Stimulated activated CD8-positive, alpha-beta memory T cell treated with anti-CD3 and anti-CD28 coated beads, Interleukin-12 subunit alpha, Interleukin-12 subunit beta, amount 100 ng/mL, for 4 hours (primary cell): ENCODE results near the gene REPS2.

Experiments used
- DNase-seq: peaks from one replicate; pipeline ENCODE4 v3.0.0-alpha.2; 2020; ENCODE audit warnings: low read depth

REPS2 gene

DNA sequence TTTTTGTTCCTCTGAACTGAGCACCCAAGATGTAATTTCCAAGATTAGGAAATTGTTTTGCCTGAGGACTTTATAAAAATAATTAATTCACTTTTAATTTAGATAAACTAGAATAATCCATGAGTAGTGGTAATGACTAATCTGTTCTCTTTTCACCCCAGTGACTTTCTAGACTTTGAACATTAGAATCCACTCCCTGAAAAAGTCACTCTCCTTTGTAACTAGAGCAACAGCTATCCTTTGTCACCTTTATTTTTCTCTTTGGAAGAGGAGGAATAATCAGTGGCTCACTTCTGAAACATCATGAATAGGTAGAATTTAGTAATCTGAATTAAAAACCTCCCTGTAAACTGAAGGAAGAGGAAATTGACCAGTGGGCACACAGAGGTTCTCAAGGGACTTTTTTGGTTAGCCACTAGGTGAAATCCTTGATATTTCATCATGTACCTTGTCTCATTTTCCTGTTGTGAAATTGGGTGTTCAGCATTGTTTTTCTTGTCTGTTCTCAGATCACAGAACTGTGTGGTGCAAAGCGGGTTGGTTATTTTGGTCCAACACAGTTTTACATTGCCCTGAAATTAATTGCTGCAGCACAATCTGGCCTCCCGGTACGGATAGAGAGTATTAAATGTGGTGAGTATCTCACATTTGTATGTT is 59.4 kb downstream of the REPS2 start:
- no peak for DNase-seq

DNA sequence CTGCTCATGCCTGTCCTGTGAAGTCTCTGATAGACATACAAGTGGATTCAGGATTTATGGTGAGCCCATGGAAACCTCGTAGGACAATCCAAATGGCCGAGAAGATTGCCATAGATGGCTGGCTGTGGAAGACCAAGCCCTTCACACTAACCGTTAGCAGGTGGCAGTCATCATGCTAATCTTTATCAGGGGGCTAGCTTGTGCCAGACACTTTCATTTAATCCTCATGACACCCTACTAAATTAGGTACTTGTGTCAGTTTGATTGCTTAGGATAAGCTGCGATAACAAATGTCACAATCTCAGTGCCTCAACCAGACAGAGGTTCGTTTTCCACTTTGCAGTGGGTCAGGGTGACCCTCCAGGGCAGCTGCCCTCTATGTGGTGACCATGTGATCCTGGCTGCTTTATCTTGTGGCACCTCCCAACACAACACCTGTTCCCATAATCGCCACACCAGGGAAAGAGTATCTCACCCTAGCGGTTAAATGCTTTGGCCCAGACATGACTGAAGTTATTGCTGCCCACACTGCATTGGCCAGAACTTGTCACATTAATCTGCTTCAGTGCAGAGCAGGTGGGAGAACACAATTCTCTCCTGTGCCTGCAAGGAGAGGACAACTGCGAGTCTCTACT is 60.8 kb downstream of the REPS2 start:
- no peak for DNase-seq

DNA sequence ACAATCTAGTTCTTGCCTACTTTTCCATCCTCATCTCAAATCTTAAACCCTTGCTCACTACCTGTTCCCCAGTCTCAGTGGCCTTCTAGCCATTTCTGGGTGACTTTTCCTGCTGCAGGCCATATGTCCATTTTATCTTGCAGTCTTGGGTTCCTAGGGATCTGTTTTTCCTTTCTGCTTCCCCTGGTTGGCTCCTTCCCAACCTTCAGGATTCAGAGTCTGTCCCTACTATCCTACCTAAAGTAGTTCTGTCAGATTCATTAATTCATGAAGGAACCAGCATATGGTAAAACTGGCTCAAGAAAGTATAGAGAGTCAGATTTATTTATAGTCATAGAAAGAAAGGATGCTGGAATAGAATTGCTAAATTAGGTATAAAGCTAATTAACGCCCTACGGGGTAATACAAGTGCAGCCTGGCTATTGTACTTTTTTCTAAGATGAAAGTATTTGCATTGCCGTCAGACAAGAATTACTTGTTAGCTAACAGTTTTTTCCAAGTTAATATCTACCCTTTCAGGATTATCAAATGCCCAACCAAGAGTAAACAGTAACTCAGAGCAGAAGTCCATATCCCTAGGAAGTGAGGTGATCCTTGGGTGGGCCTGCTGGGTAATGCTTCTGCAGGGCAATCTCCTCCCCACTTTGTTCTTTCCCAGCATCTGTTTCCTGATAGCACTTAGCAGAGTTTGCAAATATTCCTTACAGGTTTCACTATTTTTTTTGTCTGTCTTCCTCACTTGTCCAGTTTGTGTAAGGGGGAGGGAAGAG is 63.6 kb downstream of the REPS2 start:
- DNase-seq = no peak

DNA sequence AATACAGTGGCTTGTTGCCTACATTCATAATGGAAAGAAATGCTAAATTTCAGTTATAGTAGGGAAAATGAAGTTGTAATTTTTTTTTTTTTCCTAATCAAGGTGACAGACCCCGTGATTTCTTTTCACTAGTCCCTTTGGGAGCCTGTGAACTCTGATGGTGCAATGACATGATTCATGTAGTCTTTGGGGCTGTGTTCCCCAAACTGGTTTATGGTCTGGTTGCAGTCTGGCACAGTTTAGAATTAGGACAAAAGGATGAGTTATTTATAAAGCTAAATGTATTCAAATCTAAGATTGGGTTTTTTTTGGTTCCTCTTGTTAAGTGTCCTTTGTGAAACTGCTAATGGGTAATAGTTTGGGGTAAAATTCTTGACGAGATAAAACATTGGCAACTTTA is 66.0 kb downstream of the REPS2 start:
- DNase-seq = no peak

DNA sequence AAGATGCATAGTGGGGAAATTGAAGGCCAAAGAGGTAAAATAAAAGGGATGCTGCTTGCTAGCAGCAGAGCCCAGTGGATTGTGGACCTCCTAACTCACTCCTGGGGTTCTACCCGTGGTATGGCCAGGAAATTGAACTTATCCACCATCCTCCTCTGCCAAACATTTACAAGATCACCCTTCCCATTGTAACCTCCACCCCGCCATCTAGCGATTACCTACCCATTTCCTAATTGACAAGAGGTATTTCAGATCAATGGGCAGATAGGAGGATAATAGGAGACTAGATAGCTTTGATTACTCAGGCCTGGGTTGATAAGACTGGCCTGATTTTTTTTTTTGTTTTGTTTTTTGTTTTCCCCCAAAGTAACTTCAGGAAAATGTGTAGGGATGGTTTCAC is 67.8 kb downstream of the REPS2 start:
- no peak for DNase-seq

DNA sequence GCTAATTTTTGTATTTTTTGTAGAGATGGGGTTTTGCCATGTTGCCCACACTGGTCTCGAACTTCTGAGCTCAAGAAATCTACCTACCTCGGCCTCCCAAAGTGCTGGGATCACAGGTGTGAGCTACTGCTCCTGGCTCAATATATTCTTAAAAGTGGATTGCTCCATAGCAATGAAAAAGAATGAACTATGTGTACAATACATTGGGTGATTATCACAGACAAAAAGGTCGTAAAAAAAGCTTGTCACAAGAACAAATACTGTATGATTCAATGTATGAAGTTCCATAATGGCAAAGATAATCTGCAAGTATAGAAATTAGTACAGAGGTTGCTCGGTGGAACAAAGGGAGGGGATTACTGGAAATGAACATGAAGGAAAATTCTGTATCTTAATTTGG is 70.7 kb downstream of the REPS2 start:
- no peak for DNase-seq

DNA sequence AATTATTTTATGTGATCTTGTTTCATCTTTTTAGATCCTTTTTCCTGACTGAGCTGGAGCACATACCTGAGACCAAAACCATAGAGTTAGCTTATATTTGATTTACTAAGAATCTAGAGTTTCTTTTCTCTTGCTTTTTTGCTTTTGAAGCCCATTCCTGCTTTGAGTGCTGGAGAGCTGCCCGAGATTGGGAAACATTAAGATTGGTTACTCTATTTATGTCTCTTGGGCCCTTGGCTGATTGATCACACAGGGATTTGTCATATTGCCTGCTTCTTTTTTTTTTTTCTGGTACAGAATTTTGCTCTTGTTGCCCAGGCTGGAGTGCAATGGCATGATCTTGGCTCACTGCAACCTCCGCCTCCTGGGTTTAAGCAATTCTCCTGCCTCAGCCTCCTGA is 73.9 kb downstream of the REPS2 start:
- DNase-seq = no peak

DNA sequence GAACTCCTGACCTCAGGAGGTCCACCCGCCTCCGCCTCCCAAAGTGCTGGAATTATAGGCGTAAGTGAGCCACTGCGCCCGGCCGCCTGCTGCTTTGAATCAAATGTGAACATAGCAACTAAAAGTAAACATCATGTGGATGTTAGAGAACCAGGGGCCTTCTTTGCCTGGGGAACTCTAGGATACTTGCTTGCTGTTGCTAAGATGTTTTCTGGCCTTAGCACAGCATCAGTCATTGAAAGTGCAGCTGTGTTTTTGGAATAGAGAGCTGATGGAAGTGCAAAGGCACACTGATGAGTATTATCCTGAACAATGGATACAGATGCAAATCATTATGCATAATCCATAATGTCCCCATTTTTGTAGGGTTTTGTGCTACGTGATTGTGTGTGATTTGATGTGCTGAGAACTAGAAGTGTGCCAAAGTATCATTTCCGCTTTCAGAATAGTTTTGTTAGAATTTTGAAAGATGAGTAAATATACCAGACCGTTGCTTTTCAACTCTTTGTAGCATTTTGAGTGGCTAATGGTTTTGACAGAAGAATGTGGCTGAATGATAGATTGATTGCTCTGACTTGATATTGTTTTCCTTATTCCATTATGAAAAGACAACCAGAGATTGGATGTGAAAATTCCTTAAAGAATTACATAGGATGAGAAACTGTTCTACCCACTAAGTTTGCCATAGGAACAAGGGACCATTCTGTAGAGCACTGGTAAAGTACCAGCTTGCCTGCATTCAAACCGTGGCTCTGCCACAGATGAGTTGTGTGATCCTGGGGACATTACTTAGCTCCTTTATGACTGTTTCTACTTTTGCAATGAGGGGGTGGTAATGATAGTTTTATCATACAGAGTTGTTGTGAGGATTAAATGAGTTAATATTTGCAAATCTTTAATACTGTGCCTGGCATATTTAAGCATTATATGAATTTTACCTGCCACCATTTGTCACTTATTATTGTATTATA is 74.7 kb downstream of the REPS2 start:
- DNase-seq = no peak

DNA sequence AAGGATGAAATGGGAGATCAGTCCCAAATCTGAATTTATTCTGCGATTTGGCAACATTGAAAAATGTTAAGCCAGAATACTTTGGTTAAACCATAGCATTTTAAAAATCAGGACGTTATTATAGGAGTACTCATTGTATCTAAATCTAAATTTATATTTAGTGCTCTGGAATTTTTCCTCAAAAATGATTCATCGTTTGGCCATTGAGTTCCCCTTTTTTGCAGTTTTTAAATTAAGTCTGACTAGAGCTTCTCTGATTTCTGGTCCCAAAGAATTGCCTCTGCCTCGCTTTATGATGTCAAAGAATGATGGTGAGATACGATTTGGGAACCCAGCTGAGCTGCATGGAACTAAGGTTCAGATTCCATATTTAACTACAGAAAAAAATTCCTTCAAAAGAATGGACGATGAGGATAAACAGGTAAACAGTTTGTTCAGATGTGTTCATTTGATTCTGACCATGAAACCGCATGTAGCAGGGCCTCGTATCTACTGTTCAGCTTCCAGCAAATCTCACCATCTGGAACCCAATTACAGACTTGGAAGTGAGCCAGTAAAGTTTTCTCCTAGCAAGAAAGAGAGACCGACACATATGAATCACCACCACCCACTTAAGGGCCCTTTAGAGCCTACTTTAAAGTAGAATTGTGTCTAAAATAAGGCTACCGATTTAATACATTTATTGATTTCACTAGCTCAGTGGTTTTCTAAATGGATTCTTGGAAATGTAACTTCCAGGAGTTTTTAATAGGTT is 75.6 kb downstream of the REPS2 start:
- DNase-seq = no peak

DNA sequence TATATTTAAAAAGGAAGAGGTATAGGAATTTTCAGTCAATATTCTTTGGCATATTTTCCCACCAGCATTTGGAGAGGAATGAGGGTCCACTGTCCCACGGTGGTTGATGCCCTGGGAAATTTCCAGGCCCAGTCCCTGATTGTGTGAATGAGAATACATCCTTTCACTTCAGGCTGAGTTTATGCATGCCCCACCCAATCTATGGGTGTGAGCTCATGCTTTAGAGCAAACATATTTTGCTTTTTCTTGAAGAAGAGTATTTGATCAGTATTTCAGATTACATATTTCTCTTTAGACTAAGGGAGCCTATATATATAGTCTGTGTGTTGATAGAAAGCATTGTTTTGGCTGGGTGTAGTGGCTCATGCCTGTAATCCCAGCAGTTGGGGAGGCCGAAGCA is 77.2 kb downstream of the REPS2 start:
- no peak for DNase-seq

DNA sequence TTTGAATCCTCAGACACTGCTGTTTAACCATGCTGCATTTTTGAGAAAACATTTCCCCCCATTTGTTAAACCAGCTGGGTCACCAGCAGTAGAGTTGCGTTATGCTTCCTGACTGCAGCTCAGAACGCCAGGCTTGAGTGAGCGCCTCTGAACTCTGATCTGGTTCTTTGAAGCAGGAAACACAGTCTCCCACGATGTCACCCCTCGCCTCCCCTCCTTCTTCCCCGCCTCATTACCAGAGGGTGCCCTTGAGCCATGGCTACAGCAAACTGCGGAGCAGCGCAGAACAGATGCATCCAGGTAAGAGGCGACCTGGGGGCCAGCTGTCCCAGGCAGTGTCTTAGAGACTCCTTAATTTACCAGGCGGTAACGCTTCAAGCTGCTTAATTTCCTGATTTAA is 78.4 kb downstream of the REPS2 start:
- DNase-seq = no peak

DNA sequence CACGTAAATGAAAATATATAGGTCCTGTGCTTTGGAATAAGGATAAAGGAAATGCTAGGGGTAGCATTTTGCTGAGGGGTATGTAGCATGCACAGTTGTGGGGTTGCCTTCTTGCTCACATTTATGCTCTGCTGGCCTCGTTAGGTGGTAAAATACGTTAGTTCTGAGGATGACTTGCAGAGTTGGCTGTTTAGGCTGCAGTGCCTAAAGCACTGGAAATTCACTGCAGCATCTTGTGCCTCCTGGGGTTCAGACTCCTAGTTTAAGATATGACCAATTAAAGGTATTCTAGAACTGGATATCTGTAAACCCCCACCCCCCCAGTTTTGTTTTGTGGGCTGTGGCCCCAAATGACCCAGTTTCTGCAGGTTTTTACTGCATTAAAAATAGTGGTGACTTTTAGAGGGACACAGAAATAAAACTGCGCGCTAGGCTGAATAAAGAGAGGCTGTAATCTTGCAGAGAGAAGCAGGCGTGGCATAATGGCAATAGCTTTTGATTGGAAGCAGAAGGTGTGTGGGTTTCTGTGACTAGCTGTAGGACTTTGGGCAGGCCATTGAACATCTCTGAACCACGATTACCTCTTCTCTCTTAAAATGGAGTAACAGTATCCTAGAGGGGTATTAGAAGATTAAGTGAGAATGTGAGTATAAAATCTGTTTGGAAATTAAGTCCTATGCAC is 79.3 kb downstream of the REPS2 start:
- DNase-seq = no peak

DNA sequence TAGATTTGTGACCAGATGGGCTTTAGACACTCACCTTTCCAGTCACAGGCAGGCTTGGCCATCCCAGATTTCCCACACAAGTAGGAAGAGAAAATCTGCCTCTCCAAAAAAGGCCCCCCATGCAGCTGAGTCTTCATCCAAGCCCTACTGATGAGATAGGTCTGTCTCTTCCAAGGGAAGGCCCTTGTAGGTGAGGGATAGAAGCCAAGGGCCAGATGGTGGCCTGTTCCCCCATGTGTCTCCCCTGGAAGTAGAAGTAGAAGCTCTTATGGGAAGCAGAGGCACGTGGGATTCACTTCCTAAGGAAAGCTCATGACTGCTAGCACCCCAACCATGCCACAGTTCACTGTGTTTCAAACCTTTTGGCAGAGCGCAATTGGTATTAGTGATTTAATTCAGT is 81.5 kb downstream of the REPS2 start:
- no peak for DNase-seq

DNA sequence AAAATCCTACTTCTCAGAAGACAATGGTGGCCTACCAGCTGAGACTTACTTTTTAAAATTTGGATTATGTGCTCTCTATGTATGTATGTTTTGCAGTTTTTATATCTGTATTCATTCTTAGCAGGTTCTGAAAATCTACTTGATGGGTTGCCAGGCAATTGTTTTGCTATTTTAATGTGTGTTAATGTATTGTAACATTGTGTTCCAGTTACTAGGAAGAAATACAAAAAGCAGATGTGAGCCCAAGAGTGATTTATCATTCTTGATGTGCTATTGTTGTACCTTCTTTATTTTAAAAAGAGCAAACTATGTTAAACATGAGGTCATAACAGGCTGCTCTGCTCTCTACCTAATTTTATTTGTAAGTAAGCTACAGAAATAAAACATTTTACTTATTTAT is 81.9 kb downstream of the REPS2 start:
- no peak for DNase-seq

DNA sequence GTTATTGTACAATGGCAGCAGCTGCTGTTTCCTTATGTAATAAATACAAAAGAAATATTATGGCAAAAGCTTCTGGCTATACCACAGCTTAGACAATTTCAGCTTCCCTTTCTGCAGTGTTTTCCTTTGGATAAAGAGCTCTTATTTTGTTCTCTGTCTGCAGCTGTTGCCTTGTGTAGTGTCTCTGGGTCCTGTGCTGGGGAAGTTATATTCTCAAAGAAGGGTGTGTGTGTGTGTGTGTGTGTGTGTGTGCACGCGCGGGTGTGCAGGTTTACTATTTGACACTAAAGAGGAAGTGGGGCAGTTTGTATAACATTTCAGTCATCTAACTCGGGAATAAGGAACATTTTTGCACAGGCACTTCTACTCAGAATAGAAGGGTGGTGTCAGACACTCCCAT is 83.6 kb downstream of the REPS2 start:
- no peak for DNase-seq

DNA sequence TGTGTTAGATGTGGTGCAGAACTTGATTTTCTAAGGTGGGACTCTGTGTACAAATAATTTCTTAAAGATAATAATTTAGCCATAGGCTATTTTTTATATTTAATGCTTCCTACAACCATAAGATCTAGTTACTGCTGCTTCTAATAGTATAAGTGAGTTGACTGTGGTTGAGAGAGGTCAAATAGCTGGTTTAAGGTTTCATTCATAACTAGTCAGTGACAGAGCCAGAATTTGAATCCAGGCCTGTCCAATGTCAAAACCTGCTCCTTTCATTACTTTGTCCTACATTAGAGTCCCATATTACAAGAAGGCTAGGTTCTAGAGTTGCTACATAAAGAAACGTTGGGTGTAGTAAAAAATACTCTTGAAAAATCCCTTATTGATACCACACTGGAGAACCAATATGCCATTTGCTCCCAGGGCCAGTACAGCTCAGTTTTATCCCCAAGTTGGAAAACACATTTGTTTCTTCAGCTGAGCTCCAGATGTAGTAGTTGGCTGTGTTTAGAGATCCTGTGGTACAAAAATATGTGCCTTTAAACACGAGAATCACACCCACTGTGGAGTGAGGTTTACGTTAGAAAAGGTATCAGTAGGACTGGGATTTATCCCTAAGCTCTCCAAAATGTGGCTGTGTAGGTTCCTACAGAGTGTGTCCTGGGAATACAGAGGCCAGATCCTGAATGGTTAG is 84.3 kb downstream of the REPS2 start:
- no peak for DNase-seq

DNA sequence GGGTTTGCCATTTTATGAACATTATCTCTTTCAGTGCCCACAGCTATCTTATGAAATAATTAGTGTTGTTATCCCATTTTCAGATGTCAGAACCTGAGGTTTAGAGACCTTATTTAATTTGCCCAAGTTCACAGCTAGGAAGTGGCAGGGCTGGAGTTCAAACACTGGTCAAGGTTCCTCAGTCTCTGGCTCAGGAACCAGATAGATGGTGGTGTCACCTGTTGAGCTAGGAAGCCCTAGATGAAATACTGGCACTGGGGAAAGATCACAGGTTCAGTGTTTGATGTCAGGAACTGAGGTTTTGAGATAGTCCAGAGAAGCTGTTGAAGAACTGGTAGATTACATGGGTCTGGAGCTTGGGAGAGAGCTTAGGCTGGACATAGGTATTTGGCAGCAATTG is 85.4 kb downstream of the REPS2 start:
- no peak for DNase-seq

DNA sequence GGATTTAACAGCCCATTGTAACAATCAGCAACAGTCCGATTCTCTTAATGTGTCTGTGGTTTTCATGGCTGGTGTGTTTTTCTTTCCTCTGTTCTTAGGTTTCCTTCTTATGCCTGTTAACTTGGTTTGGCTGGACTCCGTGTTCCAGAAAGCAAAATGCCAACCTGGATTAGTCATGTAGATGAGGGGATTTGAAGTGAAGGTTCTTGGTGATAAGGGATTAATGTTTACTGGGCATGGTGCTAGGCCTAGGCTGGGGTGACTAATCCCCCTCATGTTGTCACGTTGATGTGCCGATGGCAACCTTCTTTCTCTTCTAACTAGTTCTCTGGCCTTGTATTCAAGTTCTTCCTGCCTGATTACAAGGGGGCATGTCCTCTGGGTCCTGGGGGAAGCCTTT is 85.9 kb downstream of the REPS2 start:
- DNase-seq = no peak

DNA sequence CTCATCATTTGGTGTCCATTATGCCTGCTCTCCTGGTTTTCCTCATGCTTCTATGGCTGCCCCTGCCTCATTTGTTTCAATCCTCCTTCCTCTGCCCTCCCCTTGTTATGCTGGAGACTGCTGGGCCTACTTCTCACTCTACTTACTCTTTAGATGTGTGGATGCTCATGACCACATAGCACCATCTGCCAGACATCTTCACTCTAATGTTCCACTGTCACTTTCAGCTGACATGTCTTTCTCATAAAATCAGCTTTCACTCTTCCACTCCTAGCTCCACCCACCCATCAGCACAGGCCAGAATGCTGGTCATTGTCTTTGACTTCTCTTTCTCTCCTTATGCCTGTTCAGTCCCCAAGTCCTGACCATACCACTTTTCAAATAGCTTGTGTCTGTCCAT is 86.8 kb downstream of the REPS2 start:
- no peak for DNase-seq

DNA sequence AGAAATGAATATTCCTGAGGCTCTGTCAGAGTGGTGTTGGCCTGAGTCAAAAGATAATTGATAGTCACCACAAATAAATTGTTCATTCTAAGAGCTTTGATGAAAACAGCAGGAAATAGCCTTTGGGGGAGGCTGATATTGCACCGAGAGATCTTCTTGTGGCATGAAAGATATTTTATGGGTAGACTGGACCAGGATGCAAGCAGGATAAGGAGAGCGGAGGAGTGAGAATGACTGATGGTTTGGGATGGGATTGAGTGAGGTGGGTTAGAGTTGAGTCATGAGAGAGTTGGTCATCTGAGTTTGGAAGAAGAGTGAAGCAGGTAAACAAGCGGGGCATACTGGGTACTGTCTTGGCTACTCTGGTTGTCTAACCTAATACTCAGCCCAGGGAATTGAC is 88.7 kb downstream of the REPS2 start:
- no peak for DNase-seq
